HG03135 (cell line): Measurements from ENCODE around the gene VAMP7.
"Not testable (repeated sequence)": the region's sequence is repeated elsewhere in the genome, so short reads cannot be mapped to it uniquely, and the experiment has no call there.

ENCODE experiments used
- ATAC-seq: cut with Tn5 transposase; IDR thresholded peaks from one replicate; pipeline ENCODE4 v1.9.1; 2021; ENCODE audit warnings: mild to moderate bottlenecking, moderate library complexity; ENCODE audit not compliant: unreplicated experiment

Gene VAMP7

GRCh38 chrX:155900765-155901164 is 19.6 kb downstream of the VAMP7 start:
- no peak for ATAC-seq

GRCh38 chrX:155907661-155908060 is 26.5 kb downstream of the VAMP7 start:
- not testable (repeated sequence) for ATAC-seq

- no peak for ATAC-seq
Measured at GRCh38 chrX:155923200-155923599, 42.1 kb downstream of the VAMP7 start.

GRCh38 chrX:155930852-155931618 is 49.9 kb downstream of the VAMP7 start:
- not testable (repeated sequence) for ATAC-seq

- no peak for ATAC-seq
Measured at GRCh38 chrX:155938132-155938531, 57.0 kb downstream of the VAMP7 start.

- ATAC-seq: no peak
Measured at GRCh38 chrX:155949098-155949497, 68.0 kb downstream of the VAMP7 start.

- ATAC-seq: no peak
Measured at GRCh38 chrX:155951237-155951789, 70.2 kb downstream of the VAMP7 start.

GRCh38 chrX:155953055-155953454 is 71.9 kb downstream of the VAMP7 start:
- no peak for ATAC-seq

- no peak for ATAC-seq
Measured at GRCh38 chrX:155954793-155955192, 73.6 kb downstream of the VAMP7 start.

DNA sequence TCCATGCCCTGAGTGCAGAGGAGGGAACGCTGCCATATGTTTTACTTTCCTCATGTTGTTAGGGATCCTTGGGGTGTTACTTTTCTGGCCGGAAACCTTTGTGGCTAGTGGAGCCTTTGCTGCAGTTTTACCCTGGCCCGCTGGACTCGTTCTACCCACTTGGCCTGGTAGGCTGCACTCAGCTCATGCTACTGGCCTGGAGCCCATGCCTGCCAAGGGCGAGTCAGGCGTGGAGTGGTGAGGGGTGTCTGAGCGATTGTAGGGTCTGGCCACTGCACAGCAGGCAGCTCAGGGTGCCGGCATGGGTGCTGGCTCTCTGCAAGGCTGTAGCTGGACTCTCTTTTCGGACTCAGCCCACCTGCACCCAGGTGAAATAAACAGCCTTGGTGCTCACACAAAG is 75.0 kb downstream of the VAMP7 start:
- no peak for ATAC-seq

DNA sequence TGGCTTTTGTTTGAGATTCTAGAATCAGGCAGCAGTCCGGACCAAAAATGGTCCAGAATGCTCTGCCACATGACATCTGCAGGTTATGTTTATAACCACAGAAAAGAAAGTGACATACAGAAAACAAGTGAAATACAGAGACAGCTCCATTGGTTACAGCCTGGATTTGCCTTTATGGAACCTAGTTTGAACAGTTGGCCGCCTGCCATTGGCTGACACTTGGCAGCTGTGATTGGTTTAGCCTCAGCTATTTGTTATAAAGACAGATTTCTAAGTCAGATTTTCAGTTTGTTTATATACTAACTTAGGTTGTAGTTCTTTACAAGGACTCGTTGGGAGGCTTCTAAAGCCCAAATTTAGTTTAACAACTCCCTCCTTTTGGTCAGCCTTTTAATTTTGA is 75.5 kb downstream of the VAMP7 start:
- ATAC-seq: no peak

- ATAC-seq: no peak
Measured at GRCh38 chrX:155957843-155958242, 76.7 kb downstream of the VAMP7 start.

DNA sequence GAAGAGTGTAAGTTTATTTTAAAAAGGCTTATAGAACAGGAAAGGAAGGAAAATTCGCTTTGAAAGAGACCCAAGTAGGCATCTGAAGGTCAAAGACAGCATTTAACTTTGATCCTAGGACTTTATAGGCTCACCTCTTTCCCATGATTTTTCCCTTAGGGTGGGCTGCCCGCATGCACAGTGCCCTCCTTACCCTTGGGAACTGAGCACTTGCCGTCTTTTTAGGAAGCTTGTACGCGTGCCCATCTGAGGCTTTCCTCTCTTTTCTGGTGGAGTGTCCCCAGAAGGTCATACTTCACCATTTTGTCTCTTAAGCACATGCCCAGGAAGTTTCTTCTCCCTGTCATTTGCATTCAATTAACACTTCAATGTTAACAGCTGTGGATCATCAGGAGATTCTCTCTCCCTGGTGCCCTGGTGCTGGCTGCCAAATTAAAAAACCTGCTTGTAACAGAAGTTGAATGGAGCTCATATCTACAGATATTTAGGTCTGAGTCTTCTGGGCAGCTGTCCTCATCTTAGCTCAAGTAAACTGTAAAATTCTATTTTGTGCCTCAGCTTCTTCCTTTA is 78.0 kb downstream of the VAMP7 start:
- no peak for ATAC-seq

- ATAC-seq: no peak
Measured at GRCh38 chrX:155962906-155963305, 81.8 kb downstream of the VAMP7 start.

- no peak for ATAC-seq
Measured at GRCh38 chrX:155966876-155967275, 85.7 kb downstream of the VAMP7 start.

DNA sequence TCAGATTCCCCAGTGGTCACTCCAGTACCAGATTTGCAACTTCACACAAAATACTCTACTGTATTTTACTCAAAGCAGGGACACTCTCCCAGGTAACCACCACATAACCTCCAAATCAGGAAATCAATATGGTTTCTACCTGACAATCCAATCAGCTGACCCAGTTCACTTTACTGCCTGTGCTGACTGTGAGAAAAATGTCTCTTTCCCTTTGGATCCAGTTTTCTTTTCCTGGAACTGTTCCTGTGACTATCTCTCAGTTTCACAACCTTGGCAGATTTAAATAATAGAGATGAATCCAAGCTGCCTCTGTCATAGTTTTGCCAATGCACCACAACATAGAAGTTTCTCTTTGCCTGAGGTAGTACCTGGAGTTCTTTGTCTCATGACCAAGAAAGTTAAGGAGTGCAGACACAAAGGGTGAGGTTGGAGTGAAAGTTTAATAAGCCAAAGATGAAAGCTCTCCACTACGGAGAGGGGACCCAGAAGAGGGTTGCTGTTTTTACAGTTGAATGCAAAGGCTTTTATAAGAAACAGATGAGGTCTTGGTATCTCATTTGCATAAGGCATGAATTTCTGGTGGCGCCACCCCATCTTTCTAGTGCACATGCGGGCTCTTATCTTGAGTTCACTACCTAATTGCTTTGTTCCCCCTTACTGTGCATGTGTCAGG is 86.6 kb downstream of the VAMP7 start:
- no peak for ATAC-seq

DNA sequence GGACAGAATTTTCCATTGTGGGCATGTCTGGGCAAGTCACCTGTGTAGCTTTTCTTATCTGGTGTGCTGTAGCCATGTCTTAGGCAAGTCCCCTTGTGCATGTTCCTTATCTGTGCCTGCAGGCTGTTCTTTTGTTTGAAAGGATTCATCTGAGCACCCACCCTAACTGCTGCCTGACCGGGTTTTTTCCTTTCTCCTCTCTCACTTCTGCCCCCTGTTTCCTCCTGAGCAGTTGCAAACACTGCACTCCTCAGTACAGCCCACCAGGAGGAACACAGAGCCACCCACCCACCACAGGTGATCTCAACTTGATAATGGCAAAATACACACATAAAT is 87.1 kb downstream of the VAMP7 start:
- no peak for ATAC-seq

GRCh38 chrX:155968791-155969190 is 87.6 kb downstream of the VAMP7 start:
- ATAC-seq: no peak

GRCh38 chrX:155971658-155972057 is 90.5 kb downstream of the VAMP7 start:
- not testable (repeated sequence) for ATAC-seq

DNA sequence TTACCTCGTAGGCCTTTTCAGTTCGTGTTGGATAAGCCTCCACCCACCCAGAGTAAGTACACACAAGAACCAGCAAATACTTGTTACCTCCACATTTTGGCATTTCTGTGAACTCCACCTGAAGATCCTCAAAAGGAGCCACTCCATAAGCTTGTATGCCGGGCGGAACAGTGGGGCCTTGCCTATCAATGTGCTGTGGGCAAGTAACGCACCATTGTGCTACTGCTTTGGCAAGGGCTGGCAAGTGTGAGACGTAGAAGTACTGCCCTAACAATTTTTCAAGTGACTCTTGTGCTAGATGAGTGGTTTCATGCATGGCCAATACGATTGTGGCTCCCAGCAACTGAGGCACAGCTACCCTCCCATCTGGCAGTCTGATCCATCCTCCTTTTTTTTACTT is 91.1 kb downstream of the VAMP7 start:
- ATAC-seq: not testable (repeated sequence)

DNA sequence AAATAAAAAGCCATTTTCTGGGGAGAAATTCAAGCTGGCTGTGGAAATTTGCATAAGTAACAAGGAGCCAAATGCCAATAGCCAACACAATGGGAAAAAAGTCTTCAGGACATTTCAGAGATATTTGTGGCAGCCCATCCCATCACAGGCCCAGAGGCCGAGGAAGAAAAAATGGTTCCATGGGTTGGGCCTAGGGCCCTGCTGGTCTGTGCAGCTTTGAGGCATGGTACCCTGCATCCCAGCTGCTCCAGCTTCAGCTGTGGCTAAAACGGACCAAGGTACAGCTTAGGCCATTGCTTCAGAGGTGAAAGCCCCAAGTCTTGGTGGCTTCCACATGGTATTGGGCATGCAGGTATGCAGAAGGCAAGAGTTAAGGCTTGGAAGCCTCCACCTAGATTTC is 102.2 kb downstream of the VAMP7 start:
- no peak for ATAC-seq

GRCh38 chrX:155985208-155985607 is 104.1 kb downstream of the VAMP7 start:
- no peak for ATAC-seq
